Measurements from ENCODE around the gene H3-3A. TPM values are rescaled to one million over a fixed set of nuclear protein-coding genes. Genes with fewer than 3 reads are reported as not detected.

Gene H3-3A
- total and polyA plus RNA-seq, 10 of the 15 experiments (the other 5 are each of a cell fraction or from before 2014, with no cell fraction given), result 215 to 486 (median 393) TPM

GRCh38 chr1:226119169-226119568 lies 56.7 kb downstream of the H3-3A start:
- H3K9me3 ChIP-seq (replicated peaks; ENCODE audit: control insufficient read depth, insufficient read depth, low read length), result no peaks in the 10 kb centered on the region
- FAIRE-seq (no peak), DNase-seq (ENCODE audit: low read depth, low spot score) (no peak), ATAC-seq (no peak)
- no peak overlapping the region for H3K27ac ChIP-seq (ENCODE audit: control insufficient read depth, insufficient read depth)
- RAD21 ChIA-PET (ENCODE audit: unreplicated experiment), result interaction anchor here (0.8 to 5.1 kb wide), 3 partner anchors 8 to 56 kb away, joined by 3 to 52 read pairs (median 3); partner anchors contain the start of gene H3-3A
- POLR2A ChIA-PET, result interaction anchor here (0.6 to 3.1 kb wide), 2 partner anchors 9 to 563 kb away, joined by 5 to 20 read pairs; no protein-coding TSS in a partner anchor
- WGBS (ENCODE audit: insufficient coverage, insufficient replicate concordance, low lambda C conversion rate, missing lambda C conversion rate), result 37% methylated on average over 6 of the region's 6 CpGs
- H3K27me3 ChIP-seq (replicated peaks in 1 of 2; ENCODE audit: control insufficient read depth in 2 of 2, insufficient read depth in 2 of 2, low read length in 1 of 2), result no peaks in the 10 kb centered on the region
- CTCF ChIA-PET, result interaction anchor here (0.6 to 11.5 kb wide), 8 partner anchors 10 to 645 kb away, joined by 3 to 198 read pairs (median 7); no protein-coding TSS in a partner anchor
- intact Hi-C loops (cut with micrococcal nuclease; ENCODE audit: unreplicated experiment) (loop anchor here (10.0 kb wide), 1 partner anchor 344 kb away; the partner anchor contains the start of gene SRP9), in situ Hi-C loops (cut with MboI) (no loop called here)
- BruUV-seq (replicated peaks), result no TSS peak
- SMC1A ChIA-PET (ENCODE audit: uncharacterized antibody, unreplicated experiment), result interaction anchor here (1.2 to 5.5 kb wide), 4 partner anchors 9 to 156 kb away, joined by 3 to 65 read pairs (median 6); no protein-coding TSS in a partner anchor
- H3K4me1 ChIP-seq (ENCODE audit: control insufficient read depth, insufficient read depth, low read length), result peaks cover 19% of the 10 kb centered on the region
- H3K36me3 ChIP-seq (ENCODE audit: control insufficient read depth in 2 of 2, insufficient read depth in 2 of 2, low read length in 1 of 2), result no peaks in the 10 kb centered on the region
- peak overlapping the region; percentile 15 for H2AFZ ChIP-seq (ENCODE audit: control insufficient read depth, low read depth, low read length)
- H3K9ac ChIP-seq (ENCODE audit: control insufficient read depth, insufficient read depth, low read length), result no peak overlapping the region; the same call in 1 of the 2 replicates
- no peak overlapping the region; the same call in 1 of the 2 replicates for H3K4me2 ChIP-seq (ENCODE audit: control insufficient read depth, insufficient read depth)
- TF ChIP-seq E4F1 (IDR thresholded peaks at IDR 0.05; ENCODE audit: borderline replicate concordance, partially characterized antibody) (no peak), CREB1 (IDR thresholded peaks at IDR 0.05; ENCODE audit: low read depth) (peak; percentile 63; the same call in 1 of the 2 replicates), HDAC2 (IDR thresholded peaks at IDR 0.05) (no peak)
- H3K4me3 ChIP-seq, result no peak overlapping the region
- no peaks in the 10 kb centered on the region for H3K79me2 ChIP-seq (ENCODE audit: control insufficient read depth, insufficient read depth, low read length)
- H4K20me1 ChIP-seq (ENCODE audit: control insufficient read depth, insufficient read depth), result no peaks in the 10 kb centered on the region

Data from GM12878 (cell line).